GM06990 (cell line): Measurements from ENCODE around the gene TMED5.

Experiments
- DNase-seq: peaks from one replicate; pipeline ENCODE4 v3.0.0-alpha.2; 2011; ENCODE audit not compliant: insufficient read length; ENCODE audit errors: extremely low read depth
- H3K27me3 ChIP-seq: replicated peaks from 2 replicates; pipeline ENCODE4 v1.6.0; 2011; ENCODE audit warnings: low read length; ENCODE audit not compliant: control insufficient read depth, insufficient read depth
- H3K36me3 ChIP-seq: 2 replicates; pipeline ENCODE4 v1.5.1; 2011; ENCODE audit warnings: low read length; ENCODE audit not compliant: control insufficient read depth, insufficient read depth
- H3K4me3 ChIP-seq: replicated peaks from 2 replicates; pipeline ENCODE4 v1.5.1; 2011; ENCODE audit warnings: low read depth, mild to moderate bottlenecking, control low read depth, low read length
- TF ChIP-seq, protein P1 (sequence below): IDR thresholded peaks from 2 replicates; pipeline ENCODE4 v1.5.1; 2011; ENCODE audit warnings: low read length, control low read depth, mild to moderate bottlenecking, inconsistent platforms; ENCODE audit not compliant: insufficient read depth, poor library complexity, severe bottlenecking

TMED5 gene

DNA sequence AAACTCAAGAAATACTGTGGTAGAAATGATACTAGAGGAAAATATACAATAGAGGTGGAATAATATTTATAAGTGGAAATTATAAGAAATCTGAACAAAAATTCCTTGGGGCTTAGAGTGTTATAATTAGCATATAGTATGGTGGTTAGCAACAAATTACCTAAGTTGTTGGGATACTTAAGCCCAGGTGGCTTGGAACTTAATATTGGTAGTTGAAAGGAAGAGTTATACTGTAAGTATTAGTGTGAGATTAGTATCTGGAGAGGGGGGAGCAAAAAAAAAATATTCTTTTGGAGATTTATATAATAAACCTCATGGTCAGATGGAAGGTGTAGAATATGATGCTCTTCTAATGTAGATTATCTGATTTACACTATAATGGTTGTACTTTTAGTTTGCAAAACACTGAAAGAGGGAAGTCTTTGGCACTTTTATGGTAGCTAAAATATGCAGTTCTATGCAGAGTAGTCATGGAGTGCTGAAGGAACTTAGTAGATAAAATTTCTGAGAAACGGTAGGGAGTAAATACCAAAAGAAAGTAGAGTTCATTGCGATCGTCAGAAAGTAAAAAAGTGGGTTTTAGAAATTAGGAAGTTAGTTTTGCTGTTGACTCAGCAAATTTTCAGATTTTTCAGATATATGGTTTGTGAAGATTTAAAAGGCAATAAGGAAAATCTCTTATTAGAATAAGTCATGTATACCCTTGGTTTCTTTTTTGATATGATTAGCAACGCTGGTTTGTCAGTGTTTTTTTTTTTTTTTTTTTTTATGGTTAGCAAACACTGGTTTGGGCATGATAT, 55.5 kb downstream of the TMED5 start:
- no peak overlapping the region for H3K4me3 ChIP-seq
- TF ChIP-seq, protein P1, sequence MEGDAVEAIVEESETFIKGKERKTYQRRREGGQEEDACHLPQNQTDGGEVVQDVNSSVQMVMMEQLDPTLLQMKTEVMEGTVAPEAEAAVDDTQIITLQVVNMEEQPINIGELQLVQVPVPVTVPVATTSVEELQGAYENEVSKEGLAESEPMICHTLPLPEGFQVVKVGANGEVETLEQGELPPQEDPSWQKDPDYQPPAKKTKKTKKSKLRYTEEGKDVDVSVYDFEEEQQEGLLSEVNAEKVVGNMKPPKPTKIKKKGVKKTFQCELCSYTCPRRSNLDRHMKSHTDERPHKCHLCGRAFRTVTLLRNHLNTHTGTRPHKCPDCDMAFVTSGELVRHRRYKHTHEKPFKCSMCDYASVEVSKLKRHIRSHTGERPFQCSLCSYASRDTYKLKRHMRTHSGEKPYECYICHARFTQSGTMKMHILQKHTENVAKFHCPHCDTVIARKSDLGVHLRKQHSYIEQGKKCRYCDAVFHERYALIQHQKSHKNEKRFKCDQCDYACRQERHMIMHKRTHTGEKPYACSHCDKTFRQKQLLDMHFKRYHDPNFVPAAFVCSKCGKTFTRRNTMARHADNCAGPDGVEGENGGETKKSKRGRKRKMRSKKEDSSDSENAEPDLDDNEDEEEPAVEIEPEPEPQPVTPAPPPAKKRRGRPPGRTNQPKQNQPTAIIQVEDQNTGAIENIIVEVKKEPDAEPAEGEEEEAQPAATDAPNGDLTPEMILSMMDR = no peak
- H3K36me3 ChIP-seq = peaks cover 2% of the 10 kb centered on the region
- DNase-seq = no peak
- no peaks in the 10 kb centered on the region for H3K27me3 ChIP-seq

DNA sequence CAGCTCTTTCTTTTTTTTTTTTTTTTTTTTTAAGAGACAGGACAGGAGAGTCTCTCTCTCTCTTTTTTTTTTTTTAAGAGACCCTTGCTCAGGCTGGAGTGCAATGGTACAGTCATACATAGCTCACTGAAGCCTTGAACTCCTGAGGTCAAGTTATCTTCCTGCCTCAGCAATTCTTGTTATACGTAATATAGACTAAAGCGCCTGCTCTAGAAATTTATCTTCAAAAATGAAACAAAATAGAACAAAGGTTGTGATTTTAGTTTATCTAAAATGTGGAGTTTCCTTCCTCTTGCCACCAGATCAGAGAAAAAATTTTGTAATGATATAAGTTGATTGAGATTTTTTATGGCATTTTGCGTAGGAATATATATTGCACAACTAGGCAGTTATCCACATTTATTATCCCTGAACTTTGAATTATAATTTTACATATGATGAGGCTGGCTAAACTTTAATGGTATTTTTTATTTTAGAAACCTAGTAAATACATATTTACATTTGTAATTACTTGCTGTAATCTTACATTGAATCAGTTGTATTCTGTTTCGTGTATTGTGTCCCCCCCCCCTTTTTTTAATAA, 56.9 kb downstream of the TMED5 start:
- Histone ChIP-seq H3K27me3 (no peaks in the 10 kb centered on the region), H3K36me3 (peaks cover 1% of the 10 kb centered on the region; the same call in 1 of the 2 replicates), H3K4me3 (no peak overlapping the region)
- no peak for DNase-seq
- TF ChIP-seq, protein P1 = no peak

DNA sequence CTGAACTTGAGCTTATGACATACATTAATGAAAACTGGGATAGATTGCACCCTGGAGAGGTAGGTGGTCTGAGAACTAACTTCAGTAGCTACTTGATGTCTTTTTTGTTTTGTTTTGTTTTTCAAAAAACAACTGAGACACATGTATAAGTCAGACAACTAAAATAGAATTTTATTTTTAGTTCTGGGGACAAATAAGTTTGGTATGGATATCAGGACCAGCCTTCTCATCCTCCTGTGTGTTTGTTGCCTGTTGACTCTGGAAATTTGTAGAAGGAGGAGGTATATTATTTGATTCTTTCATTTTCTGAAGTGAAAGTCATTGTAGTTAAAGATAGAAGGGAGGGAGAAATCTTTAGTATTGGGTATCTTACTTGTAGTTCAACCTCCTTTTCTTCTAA, 59.6 kb downstream of the TMED5 start:
- Histone ChIP-seq H3K4me3 (no peak overlapping the region), H3K36me3 (peaks cover 1% of the 10 kb centered on the region), H3K27me3 (no peaks in the 10 kb centered on the region)
- TF ChIP-seq, protein P1 = no peak
- DNase-seq = no peak

DNA sequence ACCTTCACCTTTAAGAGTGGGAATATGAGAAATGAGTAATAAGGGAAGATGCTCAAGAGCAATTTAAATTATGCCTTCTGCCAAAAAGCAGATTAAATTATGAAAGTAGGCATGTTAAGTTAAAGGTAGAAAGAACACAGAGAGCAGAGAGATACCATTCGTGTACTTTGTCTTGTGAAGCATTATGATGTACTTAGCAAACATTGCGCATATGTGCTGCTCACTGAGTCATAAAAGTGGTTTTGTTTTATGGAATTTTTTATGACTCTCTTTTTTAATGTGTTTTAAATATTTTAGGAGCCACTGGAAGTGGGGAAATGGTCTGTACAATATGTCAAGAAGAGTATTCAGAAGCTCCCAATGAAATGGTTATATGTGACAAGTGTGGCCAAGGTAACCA, 65.8 kb downstream of the TMED5 start:
- TF ChIP-seq, protein P1 = no peak
- Histone ChIP-seq H3K4me3 (no peak overlapping the region), H3K27me3 (no peaks in the 10 kb centered on the region), H3K36me3 (peaks cover 2% of the 10 kb centered on the region)
- no peak for DNase-seq

DNA sequence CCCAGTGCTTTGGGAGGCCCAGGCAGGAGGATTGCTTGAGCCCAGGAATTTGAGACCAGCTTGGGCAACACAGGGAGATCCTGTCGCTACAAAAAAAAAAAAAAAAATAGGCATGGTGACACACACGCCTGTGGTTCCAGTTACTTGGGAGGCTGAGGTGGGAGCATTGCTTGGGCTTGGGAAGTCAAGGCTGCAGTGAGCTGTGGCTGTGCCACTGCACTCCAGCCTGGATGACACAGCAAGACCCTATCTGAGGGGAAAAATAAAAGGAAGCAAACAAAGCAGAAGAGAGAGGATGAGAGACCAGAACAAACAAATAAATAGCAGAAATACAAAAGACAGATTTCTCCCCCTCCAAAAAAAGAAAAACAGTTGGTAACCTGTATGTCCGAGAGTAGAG, 67.1 kb downstream of the TMED5 start:
- H3K4me3 ChIP-seq = no peak overlapping the region
- DNase-seq = no peak
- H3K27me3 ChIP-seq = no peaks in the 10 kb centered on the region
- peaks cover 2% of the 10 kb centered on the region for H3K36me3 ChIP-seq
- TF ChIP-seq, protein P1 = no peak
